SKM-1 (cell line): Measurements from ENCODE around the gene GNG8.

Experiments
- DNase-seq: peaks from one replicate; lab custom pipeline; 2025; ENCODE audit not compliant: unreplicated experiment; lab: John Stamatoyannopoulos, UW

Gene GNG8

DNA sequence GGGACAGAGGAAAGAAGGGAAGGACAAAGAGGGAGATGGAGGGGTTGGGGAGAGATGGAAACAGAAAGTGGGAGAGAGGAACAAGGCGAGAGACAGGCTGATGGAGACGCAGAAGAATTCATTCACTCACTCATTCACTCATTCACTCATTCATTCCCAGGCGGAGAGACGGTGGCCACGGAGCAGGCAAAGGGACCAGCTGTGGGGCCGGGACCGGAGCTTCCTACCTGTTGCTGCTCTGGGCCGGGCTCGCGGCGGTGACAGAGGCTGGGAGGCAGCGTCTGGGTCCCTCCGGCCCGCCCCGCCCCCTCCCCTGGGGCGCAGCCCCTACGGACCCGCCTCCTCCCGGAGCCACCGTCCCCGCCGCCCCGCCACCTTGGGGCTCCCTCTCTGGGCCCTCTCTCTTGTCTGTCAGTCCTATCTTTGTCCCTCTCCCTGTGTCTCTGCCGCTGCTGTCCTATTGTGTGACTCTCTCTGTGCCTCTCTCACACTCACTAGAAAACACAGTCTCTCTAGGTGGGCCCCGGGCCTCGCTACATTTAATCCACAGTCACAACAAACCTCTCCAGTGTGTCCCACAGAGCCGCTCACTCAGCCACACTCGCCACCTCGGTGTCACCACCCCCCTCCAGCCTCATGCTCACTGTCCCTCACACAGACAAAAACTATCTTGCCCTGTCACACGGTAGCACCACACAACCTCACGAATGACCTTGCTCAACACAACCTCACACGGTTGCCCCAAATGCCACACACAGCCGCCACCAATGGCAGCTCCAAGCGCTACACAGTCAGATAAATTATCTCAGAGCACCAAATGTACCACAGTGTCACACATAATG is at the start of gene GNG8:
Gene GNG8, minus strand, starts transcription at position 283 of the 842 bp plus-strand sequence. CDS start 1,520 bp downstream, outside the sequence.
- no peak for DNase-seq

DNA sequence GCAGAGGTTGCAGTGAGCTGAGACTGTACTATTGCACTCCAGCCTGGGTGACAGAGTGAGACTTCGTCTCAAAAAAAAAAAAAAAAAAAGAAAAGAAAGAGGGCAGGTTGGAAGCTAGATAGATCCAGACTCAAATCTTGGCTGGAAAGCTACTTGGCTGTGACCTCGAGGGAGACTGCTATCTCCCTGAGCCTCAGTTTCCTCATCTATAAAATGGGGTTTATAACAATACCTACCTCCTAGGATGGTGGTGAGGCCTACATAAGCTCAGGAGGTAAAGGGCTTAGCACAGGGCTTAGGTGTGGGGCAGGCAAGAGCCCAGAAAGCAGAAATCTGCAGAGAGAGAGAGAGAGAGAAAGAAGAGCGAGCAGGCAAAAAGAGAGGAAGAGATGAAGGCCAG is 49.2 kb upstream of the GNG8 start:
- no peak for DNase-seq

DNA sequence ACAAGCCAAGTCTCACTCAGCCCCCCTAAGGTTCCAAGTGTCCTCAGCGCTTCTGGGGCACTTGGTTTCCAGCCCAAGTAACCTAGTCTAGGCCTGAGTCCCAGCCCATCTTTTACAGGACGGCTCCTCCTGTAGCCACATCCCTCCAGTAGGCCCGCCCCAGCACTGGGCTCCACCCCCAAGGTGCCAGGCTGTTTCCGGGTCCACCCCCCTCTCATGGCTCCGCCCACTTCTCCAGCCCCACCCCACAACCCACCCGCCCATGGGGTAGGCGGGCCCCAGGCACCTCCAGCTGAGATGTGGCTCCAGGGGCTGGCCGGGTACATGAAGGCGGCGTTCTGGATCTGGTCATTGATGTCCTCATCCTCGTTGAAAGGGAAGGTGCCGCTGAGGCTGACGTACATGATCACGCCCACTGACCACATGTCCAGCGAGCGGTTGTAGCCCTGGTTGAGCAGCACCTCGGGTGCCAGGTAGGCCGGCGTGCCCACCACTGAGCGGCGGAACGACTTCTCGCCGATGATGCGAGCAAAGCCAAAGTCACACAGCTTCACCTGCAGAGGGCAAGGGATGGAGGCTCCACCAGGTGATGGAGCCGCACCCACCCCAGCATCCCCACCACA is 42.2 kb upstream of the GNG8 start:
- no peak for DNase-seq

DNA sequence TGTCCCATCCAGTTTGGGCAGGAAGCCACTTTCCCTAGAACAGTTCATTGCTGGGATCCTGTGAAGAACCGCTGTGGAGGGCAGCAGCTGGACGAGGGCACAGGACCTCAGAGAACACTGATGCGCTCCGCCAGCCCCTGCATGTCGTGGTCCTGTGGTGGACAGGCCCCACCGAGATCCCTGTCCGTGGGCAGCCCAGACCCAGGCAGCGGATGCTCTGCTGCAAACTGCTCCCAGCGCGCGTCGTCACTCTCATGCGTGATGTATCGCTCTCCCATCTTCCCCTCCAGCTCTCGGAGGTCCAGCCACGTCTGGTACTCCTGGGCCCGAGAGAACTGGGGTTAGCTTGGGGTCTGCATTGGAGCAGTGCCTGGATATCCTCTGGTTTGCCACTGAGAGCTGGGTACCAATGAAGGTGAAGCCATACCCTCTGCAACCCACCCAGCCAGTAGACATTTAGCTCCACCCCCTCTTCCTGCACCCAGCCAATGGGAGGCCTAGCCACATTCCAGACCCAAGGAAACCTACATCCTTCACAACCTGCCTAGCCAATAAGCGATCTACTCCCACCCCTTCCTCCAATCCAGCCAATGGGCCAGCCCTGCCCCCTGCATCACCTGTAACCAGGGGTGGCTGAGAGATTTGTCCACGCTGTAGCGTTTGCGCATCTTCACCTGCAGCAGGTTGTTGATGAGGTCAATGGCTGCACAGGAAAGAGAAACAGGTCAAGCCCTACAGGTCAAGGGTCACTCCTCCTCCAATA is 38.6 kb upstream of the GNG8 start:
- no peak for DNase-seq

DNA sequence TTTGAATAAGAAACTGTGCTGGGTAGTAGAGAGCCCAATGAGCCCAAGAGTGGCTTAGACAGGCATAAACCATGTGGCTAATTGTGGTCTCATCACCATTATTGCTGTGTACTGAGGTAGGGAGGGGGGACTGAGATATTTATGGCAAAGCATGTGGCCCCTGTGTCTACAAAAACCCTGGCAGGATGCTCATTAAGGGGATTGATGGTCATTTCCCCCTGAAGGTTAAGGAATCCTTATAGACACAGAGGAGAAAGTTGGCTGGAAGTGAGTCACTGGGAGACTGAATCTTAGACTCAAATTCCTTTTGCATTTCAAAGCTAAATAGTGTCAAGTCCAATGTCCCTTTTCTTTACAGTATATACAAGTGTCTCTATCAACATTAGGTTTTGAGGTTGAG is 34.8 kb upstream of the GNG8 start:
- DNase-seq = no peak

DNA sequence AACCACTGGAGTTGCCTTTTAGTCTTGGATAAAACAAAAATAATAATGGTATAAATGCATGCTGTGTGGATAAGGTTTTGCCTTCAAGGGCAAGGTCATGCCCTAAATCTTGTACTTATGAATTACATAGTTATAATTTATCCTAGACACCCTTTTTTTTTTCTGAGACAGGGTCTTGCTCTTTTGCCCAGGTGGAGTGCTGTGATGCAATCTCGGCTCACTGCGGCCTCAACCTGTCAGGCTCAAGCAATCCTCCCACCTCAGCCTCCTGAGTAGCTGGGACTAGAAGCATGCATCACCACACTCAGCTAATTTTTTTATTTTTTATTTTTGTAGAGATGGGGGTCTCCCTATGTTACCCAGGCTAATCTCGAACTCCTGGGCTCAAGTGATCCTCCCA is 32.7 kb upstream of the GNG8 start:
- DNase-seq = no peak

DNA sequence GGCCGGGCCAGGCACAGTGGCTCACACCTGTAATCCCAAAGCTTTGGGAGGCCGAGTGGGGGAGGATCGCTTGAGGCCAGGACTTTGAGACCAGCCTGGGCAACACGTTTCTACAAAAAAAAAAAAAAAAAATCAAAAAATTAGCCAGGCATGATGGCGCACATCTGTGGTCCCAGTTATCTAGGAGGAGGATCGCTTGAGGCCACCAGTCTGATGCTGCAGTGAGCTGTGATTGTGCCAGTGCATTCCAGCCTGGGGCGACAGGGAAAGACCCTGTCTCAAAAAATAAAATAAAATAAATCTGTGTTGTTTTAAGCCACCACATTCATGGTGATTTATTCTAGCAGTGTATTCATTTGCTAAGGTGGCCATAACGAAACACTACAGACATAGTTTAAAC is 29.1 kb upstream of the GNG8 start:
- DNase-seq = no peak

DNA sequence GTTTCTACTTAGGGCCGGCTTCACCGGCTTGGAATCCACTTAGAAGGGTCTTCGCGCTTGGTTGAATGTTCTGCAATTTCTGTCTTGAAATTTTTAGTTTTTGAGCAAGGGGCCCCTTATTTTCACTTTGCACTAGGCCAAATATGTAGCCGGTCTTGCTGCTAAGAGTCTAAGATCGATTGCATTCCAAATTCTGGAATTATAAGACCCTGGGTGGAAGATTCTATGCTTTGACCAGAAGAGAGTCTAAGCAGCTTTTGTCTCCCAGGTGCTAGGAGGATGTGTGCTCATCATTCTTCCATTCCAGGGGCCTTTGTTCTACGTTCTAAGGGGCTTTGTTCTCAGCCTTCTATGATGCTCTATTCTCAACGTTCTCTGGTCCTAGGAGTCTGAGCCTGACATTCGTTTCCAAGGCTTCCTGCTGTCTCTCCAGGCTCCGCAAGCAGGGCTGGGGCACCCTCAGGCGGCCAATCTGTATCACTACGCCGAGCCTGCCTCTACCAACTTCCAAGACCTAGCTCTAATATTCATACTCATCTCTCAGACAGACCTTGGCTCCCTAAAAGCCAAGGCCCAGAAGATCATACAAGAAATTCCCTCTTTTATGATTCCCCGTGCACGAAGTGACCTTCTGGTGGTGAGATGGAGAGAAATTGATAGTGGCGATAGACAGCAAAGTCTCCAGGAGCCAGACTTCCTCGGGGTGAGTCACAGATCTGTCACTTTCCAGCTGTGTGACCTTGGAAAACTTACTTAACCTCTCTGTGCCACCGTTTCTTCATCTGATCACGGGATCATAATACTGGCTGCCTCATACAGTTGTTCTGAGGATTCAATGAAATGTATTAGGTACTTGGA is 26.0 kb upstream of the GNG8 start:
- no peak for DNase-seq

DNA sequence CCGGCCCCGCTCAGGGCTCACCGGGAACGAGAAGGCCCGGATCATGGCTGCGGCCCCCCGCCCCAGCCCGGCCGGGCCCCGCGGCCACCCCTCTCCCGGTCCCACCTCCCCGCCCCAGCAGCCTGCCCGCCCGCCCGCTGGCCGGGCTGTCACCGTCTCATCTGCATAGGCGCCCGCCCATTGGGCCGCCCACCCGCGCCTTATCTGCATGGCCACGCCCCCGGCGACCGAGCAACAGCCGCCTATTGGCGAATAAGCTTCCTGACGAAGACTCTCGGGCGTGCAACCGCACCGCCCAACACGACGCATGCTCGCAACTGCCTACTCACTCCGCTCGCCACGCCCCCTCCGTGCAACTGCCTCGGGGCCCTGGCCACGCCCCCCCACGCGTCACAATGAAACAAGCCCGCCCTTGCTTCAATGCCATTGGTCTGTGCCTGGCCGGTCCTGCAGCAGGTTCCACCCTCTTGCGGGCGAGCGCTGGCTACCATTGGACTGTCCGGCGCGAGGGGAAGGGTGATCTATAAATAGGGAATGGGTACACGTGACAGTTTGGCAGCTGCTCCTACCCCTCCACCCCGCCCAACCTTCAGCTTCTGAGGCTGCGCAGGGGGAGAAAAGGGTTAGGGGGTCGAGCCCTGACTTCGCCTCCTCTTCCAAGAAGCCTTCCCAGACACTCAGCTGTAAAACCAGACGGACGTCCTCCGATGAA is 25.2 kb upstream of the GNG8 start, which contains the start of gene DACT3:
Gene DACT3, minus strand, starts transcription at position 163 of the 712 bp plus-strand sequence. Its CDS starts 118 bp downstream, at position 45.
- DNase-seq = peak; percentile 87

DNA sequence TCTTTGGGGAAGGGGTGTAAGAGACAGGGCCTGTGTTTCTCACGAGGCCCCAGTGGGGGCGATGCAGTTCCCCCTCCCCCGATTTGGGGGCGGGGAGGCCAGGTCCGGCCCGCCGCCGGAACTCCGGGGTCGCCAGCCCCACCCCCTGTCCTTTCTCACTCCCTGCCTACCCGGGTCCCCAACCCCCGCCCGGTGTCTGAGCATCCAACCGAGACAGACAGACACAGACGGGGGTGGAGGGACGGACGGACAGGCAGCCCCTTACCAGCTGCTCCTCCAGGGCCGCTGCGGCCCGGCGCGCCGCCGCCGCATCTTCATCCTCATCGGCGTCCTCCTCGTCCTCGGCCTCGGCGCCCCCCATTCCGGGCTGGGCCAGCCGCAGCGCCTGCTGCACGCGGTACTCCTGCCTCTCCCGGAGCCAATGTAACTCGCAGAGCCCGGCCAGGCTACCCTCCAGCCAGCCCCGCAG is 24.6 kb upstream of the GNG8 start:
- no peak for DNase-seq

DNA sequence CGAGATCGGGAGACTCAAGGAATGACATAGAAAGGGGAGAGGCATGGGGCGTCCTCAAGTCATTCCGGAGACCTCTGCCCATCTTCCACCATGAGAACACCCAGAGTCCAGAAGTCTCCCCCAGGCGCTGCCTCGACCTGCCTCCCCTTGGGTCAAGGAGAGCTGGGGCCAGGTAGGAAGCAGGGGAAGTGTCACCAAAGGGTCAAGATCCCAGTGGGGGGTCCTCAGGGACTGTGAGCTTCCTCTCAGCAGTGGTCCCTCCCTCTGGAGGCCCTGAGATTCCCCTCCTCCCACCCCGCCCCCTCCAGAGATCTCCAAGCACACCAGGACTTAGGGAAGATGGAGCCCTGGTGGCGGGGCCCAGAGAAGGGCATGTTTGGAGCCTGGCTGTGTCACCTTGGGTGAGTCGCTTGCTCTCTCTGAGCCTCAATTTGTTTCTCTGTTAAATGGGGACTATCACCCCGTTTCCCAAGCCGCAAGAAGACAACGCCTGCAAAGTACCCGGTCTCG is 24.1 kb upstream of the GNG8 start:
- DNase-seq = no peak

DNA sequence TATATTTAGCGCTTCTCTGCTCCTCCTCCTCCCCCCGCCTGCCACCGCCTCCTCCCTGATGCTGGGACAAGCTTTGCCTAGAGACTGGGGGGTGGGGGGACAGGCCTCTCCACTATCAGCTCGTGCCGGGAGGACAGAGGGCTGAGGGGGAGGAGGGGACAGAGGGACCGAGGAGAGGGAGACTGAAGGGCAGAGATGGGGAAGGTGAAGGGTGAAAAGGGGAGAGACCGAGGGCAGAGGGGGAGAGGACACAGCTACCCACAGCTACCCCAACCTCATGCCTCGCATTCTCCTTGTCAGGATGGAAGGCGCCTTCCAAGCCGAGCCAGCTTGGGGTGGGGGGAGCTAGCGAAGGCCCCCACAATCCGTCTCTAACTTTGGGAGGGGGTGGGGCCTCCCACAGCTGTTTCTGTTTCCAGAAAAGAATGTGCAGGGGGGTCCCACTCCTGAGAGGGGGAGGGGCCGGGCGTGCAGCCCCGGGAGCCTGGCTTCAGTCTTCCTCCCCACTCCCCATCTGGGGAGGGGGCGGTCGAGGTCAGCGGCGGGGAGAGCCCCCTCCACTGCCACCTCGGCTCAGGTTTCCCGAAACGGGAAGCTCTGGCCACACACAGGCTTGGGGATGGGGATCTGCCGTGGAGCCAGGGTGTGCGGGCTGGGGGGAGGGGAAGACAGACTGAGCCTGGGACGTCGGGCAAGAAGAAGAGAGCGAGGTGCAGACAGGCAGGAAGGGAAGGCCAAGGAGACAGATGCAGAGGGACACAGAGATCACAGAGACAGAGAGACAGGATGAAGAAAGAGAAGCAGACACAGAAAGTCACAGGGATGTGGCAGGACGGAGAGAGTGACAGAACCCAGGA is 23.4 kb upstream of the GNG8 start:
- DNase-seq = no peak

DNA sequence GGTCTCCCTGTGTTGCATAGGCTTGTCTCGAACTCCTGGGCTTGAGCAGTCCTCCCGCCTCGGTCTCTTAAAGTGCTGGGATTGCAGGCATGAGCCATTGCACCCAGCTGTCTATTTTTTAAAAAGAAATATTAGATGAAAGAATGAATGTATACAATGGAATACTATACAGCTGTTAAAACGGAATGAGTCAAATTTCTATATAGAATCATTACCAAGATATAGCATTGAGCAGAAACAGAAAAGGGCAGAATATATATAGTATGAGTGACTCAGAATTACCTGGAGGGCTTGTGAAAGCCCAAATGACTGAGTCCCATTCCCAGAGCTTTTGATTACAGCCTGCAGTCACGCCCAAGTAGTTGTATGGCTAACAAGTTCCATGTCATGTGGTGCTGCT is 20.5 kb upstream of the GNG8 start:
- DNase-seq = no peak

DNA sequence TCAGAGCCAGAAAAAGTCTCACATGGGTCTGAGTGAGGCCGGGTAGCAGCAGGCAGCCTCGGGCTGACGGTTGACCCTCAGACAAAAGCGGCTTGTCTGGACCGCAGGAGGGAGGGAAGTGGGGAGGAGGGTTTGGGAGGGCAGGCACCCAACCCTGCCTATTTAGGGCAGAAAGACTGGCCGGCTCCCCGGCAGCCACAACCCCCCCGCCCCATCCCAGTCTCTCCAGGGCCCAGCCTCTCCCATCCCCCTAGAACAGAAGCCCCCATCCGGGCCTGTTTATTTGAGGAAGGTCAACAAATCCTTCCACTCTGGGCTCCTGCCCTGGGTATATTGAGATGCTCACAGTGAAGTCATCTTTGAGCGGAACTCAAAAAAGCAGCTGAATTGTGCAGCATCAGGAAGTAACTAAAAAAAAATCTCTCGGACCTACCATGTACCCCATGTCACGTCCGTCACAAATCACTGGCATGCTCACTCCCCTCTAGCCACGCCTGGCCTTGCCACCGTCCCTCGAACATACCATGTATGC is 18.7 kb upstream of the GNG8 start:
- no peak for DNase-seq

DNA sequence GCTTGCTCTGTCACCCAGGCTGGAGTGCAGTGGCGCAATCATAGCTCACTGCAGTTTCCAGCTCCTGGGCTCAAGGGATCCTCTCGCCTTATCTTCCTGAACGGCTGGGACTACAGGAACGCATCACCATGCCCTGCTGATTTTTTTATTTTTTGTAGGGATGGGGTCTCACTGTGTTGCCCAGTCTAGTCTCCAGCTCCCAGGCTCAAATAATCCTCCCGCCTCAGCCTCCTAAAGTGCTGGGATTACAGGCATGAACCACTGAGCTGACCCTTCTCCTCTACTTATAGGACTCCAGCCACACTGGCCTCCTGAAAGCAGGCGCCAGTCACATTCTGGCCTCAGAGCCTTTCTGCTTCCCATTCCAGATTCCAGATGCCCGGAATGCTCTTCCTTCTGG is 14.4 kb upstream of the GNG8 start:
- DNase-seq = no peak

DNA sequence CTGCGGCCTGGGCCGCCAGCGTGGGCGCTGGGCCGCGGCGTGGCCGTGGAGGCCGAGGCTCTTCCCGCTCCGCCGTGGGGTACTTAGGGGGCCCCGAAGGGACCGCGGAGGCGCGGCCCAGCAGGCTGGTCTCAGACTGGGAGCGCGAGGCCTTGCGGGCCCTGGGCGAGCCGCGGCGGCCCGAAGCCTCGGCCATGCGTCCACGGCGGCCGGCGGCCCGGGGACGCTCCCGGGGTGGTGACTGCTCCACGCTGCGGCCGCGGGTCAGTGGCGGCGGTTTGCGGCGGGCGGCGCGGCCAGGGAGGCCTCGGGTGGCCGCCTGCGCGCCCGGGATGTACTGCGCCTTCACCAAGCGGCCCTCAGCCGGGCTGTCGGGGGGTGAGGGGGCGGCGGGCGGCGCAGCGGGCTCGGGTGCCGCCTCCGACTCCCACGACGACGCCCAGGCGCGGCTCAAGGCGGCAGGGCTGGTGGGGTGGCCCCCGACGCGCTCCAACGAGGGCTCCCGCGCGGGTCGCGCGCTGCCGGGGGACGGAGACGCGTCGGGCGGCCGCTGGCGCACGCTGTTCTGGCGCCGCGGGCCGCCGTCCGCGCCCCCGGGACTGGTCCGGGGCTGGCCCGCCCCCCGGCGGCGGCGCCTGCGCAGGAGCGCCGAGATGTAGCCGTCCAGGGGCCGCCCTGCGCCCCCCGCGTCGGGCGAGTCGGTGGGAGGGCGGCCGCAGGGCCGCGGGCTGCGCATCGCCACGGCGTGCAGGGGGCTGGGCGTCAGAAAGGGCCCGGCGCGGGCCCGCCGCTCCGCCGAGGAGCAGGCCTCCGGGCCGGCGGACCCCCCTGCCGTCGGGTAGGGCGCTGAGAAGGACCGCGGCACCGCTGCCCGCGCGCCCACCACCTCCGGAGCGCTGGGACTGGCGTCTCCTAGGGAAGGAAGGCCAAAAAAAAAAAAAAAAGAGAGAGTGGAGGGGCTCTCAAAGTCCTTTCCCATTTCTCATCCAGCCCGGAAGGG is 13.3 kb upstream of the GNG8 start:
- DNase-seq = no peak
